ENCODE data around the gene RBBP9.
"Not testable (repeated sequence)": the region's sequence is repeated elsewhere in the genome, so short reads cannot be mapped to it uniquely, and the experiment has no call there.

The RBBP9 gene

DNA sequence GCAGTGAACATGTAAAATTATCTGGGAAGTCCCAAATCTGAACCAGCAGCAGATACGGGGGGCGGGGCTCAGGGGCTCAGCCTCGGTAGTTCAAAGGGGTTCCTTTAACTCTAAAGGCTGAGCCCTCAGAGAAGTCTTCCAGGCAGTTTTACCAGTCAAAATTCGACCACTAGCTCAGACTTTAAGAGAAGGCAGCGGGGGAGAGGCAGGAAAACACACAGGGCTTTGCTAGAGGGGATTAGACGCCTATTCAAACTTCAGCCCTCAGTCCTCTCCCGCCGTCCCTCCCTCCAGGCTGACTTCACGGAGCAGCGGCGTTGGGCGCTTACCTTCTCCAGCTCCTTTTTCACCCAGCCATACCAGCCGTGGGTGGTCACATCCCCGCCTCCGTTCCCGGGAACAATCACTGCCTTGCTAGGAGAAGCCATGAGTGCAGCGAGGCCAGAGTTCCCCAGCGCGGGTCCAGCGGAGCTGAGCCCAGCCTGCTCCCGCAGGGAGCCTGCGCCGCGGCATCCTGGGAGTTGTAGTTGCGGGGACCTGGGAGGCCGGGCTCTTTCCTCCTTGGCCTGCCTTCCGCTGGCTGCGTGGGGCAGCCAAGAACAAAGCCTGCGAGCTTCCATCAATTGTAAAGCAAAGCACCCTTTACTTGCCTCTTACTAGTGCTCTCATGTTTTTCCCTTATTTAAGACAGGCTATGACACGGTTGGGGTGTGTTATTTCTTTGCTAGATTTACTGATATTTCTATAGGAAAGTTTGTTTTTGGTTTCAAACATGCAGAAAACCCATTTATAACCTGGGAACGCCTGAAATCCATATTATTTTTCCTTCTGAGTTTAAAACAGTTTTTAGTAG lies at the start of gene RBBP9:
Gene RBBP9, minus strand, starts transcription at position 486 of the 853 bp plus-strand sequence. Its CDS starts 58 bp downstream, at position 428.
- DNase-seq, result peak; percentile 47

DNA sequence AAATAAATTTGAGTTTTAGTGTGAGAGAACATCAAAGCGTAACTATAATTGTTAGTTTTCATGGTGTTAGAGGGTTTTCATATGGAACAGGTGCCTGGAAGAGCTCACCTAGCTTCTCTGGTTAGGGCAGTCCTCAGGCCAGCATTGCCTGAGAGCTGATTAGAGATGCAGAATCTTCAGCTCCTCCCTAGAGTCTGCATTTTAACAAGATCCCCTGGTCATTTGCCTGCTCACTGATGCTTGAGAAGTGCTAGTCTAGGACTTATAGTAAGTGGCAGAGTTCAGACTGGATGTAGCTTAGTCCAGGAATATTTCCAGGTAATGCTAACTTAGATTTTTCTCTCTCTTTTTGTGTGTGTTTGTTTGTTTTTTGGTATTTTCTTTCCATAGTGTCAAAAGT lies 48.5 kb upstream of the RBBP9 start:
- no peak for DNase-seq

DNA sequence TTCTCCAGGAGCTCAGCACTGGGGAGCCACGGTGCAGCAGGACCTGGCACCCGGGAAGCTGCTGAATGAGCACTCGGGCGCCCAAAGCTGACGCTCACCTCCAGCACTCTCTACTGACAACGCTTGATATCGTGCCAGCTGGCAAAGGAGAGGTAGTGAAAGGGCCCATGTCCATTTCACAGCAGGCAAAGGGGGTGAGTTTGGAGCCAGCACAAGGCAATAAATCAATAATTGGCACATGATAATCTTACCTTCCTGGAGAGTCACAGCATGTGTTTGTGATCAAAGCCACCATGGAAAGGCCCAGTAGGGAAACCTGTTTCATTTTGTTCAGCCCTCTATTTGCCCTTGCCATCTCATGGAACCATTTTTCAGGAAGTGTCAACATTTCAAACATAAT lies 46.9 kb upstream of the RBBP9 start:
- DNase-seq, result no peak

DNA sequence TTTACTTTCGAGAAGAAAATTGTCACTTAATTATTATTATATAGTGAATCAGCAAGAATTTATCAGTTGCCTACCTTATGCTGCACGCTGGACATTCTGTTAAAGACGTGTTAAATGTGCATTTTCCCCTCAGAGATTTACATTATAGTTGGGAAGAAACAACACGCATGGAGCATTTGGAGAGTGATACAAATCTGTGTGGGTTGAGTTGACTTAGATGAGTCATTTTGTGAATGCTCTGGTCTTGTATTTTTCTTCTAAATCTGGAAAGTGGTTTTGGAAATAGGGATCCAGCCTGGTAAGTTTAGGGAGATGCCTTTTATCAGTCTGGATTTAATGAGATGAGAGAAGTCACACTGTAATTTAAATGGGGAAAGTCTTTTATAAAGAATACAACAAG lies 46.2 kb upstream of the RBBP9 start:
- no peak for DNase-seq

DNA sequence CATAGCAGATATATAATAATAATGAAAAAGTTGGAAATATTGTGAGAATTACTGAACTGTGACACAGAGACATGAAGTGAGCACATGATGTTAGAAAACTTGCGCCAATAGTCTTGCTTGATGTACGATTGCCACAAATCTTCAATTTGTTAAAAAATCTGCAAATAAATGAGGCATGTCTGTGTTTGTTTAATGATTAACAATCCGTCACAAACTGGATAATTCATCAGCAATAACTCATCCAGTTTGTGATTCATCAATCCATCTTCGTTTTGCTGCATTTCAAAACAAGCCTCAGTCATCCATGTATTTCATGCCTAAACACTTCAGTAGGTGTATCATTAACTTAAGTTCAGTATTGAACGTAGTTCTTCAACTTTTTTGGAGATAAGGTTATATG lies 44.7 kb upstream of the RBBP9 start:
- no peak for DNase-seq

DNA sequence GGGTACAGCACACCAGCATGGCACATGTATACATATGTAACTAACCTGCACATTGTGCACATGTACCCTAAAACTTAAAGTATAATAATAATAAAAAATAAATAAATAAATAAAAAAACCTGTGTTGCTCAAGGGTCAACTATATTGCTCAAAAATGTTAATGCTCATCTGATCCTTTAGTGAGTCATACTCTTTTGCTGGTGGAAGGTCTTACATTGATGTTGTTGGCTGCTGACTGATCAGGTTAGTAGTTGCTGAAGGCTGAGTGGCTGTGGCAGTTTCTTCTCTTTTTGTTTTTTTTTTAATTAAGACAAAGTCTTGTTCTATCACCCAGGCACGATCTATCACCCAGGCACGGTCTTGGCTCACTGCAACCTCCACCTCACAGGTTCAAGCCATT lies 40.6 kb upstream of the RBBP9 start:
- DNase-seq, result no peak

DNA sequence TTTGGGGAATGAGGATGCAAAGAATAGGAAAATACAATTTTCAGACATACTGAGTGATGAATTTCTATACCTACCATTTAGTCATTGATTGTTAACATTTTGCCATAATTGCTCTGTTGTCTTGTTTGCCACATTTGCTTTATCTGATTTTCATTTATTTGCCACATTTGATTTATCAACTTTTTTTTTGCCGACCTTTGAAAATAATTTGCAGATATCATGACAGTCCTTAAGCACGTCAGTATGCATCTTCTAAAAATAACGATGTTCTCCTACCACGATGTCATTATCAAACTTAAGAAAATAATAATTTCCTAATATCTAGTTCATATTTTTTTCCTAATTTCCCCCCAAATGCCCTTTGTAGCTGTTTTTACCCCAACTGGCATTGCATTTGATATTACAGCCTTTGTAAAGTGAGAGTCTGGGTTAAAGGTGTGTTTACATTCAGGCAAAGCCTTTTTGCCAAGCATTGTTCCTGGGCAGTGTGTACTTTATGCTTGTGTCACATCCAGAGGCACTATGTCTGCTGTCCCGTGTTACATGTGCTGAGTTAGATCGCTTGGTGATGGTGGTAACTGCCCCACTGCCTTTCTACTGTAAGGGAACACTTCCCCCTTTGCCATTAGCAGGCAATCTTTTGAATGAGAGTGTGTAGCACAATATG lies 37.1 kb upstream of the RBBP9 start:
- no peak for DNase-seq

DNA sequence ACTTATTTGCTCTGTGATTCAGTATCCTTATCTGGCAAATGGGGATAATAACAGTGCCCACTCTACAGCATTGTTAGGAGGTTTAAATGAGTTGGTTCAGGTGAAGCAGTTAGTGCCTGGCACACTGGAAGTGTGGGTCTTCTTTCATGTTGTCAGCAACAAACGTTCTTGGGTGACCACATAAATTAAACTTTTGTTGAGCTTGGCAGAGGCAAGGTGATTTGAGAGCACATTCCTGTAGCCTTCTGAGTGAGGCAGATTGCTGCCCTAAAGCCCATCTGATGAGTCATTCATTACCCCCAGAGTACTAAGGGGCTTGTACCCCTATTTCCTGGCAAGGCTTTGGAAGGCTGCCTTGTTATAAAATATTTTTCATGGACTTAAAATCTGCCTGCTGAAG lies 36.5 kb upstream of the RBBP9 start:
- no peak for DNase-seq

DNA sequence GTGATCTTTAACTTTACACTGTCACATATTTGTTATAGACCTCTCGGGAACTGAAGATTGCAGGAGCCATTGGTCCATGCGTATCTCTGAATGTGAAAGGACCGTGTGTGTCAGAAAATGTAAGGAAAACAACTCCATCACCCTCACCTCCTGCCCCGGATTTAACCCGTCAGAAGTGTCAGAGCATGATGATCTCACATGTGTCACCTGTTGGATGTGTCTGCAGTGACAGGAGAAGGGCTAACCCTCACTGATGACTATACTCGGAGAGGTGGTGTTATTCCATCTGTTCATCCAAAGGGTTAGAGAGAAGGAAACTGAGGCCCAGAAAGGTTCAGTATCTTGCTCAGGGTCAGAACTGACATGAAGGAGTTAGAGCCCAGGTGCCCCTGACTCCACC lies 35.6 kb upstream of the RBBP9 start:
- no peak for DNase-seq

DNA sequence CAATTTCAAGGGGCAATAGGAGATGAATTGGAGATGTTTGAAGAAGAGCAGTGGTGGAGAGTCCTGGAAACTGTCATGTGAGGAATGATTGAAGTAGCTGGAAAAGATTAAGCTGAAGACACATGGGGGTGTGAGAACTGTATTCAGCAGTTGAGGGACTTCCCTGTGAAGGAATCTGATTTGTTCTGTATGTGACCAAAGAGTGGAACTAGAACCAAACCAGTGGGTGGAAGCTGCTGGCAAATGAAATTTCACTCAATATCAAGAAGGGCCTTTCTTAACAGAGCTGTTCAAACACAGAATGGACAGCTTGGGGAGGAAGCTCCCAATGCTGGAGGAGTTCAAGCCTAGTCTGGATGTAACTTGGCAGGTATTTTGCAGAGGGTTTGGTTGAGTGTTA lies 32.0 kb upstream of the RBBP9 start:
- DNase-seq, result no peak

DNA sequence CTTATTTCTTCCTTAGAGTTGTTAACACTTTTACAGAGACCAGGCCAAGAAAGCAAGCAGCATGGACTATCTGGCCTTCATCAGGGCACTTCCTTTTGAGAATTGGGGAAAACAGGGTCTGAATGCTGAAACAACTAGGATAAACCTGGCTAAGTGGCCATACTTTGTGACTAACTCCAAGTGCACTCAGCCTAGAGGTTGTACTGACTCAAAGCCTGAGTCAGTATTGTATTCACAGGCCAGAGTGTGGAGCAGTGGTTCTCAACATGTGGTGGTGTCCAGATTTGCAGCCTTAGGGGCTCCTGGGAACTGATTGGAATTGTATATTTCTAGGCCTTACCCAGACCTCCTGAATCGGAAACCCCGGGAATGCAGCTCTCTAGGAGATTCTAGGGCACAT lies 30.8 kb upstream of the RBBP9 start:
- no peak for DNase-seq

DNA sequence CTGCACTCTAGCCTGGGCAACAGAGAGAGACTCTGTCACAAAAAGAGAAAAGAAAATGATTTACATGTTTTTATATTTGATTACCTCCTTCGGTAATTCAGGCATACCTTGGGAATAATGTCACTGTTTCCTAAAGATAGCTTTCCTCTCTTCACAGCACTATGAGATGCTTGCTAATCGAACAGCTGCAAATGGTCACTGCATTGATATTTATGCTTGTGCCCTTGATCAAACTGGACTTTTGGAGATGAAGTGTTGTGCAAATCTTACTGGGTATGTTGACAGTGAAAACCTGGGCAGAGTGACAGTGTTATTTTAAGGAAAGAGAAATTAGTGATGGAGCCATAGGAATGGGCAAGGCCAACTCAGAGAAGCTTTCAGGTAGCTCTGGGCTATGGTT lies 30.3 kb upstream of the RBBP9 start:
- no peak for DNase-seq

DNA sequence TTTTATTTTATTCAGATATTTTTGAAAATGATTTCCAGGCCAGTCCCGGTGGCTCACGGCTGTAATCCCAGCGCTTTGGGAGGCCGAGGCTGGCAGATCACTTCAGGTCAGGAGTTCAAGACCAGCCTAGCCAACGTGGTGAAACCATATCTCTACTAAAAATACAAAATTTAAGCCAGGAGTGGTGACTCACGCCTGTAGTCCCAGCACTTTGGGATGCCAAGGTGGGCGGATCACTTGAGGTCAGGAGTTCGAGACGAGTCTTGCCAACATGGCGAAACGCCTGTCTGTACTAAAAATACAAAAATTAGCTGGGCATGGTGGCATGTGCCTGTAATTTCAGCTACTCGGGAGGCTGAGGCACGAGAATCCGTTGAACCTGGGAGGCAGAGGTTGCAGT lies 29.7 kb upstream of the RBBP9 start:
- DNase-seq, result not testable (repeated sequence)

DNA sequence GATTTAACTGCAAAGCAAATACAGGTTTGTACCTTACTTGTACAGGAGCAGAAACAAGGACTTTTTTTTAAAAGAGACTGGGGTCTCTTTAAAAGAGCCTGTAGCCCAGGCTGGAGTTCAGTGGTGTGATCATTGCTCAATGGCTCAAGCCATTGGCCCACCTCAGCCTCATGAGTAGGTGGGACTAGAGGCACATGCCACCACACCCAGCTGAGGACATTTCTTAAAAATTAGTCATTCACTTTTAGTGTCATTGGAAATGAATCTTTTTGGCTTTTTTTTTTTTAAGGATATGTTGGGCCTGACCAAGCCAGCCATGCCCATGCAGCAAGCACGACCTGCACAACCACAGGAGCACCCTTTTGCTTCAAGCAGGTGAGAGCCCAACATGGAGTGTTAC lies 27.6 kb upstream of the RBBP9 start:
- no peak for DNase-seq

DNA sequence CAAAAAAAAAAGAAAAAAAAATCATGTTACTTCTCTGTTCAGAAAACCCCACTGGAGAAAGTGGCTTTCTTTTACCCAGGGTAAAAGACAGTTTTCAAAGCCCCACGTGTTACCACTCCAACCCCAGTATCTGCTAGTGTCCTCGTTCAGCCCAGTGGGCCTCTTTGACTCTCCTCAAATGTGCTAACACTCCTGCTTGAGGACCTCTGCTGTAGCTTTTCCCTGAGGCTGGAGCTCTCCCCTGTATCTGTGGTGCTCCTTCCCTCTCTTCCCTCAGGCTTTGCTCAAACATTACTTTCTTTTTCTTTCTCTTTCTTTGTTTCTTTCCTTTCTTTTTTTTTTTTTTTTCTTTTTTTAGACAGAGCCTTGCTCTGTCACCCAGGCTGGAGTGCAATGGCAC lies 26.0 kb upstream of the RBBP9 start:
- no peak for DNase-seq

DNA sequence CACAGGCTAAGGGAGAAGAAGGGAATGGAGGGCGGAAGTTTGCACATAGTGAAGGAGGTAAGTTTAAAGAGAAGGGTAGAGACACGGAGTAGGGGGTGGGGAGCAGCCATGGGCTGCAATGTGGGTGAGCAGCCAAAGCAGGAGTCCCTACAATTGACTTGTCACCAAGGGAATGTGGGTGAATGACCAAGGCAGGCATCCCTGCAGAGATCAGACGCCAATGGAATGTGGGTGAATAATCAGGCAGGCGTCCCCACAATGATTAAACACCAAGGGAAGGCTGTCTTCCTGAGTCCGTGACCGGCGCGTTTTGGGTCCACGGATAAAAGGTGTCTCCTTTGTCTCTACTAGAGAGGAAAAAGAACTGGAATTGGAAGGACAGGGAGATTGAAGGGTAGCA lies 25.0 kb upstream of the RBBP9 start:
- DNase-seq, result not testable (repeated sequence)

DNA sequence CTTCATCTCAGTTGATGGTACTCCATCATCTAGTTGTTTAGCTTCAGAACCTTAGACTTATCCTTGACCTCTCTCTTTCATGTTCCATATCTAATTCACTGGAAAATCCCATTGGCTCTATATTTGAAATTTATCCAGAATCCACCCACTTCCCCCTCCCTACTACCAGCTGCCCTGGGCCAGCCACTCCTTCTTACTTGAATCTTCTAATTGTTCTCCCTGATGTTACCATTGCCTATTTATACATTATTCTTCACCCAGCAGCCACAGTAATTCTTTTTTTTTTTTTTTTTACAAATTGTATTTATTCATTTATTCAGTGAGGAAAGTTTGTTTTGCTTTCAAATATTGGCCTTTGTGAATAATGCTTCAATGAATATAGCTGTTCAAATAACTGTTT lies 18.9 kb upstream of the RBBP9 start:
- DNase-seq, result no peak

DNA sequence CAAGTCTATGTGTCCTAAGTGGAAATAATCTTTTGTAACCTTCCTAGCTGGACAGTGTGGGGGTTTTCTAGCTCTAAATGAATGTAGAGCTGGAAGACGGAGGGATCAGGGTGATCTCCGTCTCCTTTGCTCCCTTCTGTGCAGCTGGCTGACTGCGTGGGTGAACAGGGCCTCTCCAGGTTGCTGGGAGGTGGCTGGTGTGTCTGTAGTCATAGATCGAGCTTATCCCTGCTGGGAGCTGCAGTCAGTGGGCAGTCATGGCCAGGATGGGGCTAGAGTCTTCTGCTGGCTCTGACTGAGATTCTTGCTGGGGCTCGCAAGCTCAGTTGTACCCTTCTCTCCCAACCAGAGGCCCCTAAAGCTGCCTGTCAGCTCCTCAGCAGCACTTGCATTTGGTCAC lies 17.1 kb upstream of the RBBP9 start:
- DNase-seq, result no peak

DNA sequence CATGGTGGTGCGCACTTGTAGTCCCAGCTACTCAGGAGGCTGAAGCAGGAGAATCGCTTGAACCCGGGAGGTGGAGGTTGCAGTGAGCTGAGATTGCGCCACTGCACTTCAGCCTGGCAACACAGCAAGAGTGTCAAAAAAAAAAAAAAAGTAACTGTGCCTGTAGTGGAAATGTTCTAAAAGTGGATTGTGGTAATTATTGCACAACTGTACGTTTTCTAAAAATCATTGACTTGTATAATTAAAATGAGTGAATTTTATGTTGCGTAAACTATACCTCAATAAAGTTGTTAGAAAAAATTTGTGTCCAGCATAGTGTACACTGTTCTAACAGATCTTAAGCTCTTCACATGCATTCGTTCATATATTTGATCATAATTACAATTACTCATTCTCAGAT lies 16.2 kb upstream of the RBBP9 start:
- DNase-seq, result no peak

DNA sequence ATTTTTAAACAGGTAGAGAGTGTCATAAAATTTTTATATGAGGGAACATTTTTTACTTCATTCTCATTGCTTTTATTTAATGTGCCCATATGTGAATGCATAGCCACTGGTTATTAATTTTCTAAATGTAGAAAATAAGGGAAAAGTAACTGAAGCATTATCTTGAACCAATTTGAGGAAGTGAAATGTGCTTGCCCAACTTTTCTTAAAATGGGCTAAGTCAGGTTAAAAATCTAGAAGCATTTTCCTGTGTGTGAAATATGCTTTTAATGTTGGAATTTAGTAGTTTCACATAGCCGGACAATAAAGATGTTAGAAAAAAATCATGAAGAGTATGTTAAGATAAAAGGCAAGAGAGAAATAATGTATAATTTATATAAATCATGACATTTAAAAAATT lies 14.5 kb upstream of the RBBP9 start:
- DNase-seq, result no peak

DNA sequence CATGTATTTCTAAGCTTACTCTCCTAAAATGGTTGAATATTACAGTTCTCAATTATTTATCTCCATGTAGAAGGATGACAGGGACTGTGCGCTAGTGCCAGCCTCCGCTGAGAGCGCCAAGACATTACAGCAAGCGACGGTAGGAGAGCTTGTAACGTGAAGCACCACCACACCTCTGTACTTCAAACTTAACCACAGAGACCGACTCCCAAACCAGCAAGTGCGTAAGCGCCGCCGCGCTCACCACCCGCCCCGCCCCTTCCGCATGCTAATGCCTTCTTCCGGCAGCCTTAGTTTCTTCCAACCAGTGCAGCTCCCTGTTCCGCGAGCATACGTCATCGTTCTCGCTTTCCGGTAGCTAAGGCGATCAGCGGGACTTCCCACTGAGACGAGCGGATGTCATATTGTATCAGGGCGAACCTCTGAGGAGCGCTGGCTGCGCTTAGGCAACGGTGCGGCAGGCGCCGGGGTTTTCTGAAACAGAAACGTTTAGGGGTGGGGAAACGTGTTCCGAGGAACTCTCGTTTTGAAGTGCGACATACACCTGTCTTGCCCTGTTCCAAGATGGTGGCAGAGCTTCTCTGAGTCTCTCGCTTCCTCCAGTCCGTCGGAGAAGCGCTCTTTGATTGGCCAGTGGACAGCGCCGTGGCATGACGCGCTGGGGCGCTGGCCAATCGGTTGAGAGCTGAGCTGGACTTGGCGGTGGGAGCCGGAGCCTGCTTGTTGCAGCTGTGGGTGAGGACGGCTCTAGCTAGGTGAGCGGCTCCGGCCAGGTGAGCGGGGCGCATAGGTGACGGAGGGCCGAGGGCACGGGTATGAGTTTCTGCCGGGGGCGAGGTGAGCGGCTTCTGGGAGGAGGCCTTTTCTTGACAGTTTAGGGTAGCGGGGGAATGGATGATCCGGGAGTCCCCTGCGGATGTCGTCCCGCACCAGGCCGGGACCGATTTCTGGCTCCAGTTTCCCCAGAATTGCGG lies 10.5 kb upstream of the RBBP9 start, which contains the start of gene SEC23B:
Gene SEC23B, plus strand, starts transcription at position 723 of the 974 bp plus-strand sequence. CDS start 2,896 bp downstream, outside the sequence.
- peak; percentile 93 for DNase-seq

DNA sequence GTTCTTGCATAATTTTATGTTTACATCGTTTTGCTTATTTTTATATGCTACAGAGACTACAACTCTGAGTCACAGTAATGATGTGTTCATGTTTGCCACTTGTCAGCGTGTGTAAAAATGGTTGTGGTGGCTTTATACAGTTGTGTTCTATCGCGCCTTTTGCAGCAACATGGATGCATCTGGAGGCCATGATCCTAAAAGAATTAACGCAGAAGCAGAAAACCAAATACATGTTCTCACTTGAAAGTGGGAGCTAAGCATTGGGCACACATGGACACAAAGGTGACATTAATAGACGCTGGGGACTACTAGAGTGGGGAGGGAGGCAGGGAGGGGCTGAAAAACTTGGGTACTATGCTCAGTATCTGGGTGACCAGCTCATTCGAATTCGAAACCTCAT lies 9.7 kb upstream of the RBBP9 start:
- no peak for DNase-seq

DNA sequence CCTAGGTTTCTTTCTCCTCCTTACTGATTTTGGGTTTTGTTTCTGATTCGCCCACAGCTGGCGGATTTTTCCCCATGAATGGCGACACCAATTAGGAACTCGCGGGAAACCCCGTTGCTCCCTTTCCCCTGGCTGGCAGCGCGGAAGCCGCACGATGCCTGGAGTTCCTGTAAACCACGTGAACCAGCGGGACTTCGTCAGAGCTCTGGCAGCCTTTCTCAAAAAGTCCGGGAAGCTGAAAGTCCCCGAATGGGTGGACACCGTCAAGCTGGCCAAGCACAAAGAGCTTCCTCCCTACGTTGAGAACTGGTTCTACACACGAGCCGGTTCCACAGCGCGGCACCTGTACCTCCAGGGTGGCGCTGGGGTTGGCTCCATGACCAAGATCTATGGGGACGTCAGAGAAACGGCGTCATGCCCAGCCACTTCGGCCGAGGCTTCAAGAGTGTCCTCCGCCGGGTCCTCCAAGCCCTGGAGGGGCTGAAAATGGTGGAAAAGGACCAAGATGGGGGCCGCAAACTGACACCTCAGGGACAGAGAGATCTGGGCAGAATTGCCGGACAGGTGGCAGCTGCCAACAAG lies 7.5 kb upstream of the RBBP9 start:
- no peak for DNase-seq
